Hepatocyte (in vitro differentiated cells): ENCODE measurements around the gene FUS. TPM values are rescaled to one million over a fixed set of nuclear protein-coding genes. Genes with fewer than 3 reads are reported as not detected.

ENCODE experiments used
- DNase-seq: peaks from one replicate; pipeline ENCODE4 v3.0.0-alpha.2; 2016; ENCODE audit warnings: low spot score
- H2AFZ ChIP-seq: fragments of 200-600 bp; sonication (generic); 2 replicates; pipeline ENCODE4 v1.6.0; 2016; ENCODE audit warnings: antibody characterized with exemption, mild to moderate bottlenecking
- H3K27ac ChIP-seq: fragments of 200-600 bp; sonication (generic); 2 replicates; pipeline ENCODE4 v1.5.1; 2016; ENCODE audit warnings: mild to moderate bottlenecking
- H3K27me3 ChIP-seq: fragments of 200-600 bp; sonication (generic); 2 replicates; pipeline ENCODE4 v1.6.1; 2016
- H3K36me3 ChIP-seq: fragments of 200-600 bp; sonication (generic); replicated peaks from 2 replicates; pipeline ENCODE4 v1.5.1; 2016; ENCODE audit warnings: low read depth; ENCODE audit not compliant: insufficient read depth
- H3K4me1 ChIP-seq: fragments of 200-600 bp; sonication (generic); 2 replicates; pipeline ENCODE4 v1.5.1; 2016; ENCODE audit warnings: mild to moderate bottlenecking, moderate library complexity; ENCODE audit not compliant: insufficient read depth
- H3K4me2 ChIP-seq: fragments of 200-600 bp; sonication (generic); 2 replicates; pipeline ENCODE4 v1.6.0; 2016
- H3K4me3 ChIP-seq: fragments of 200-600 bp; sonication (generic); 2 replicates; pipeline ENCODE4 v1.5.1; 2016; ENCODE audit warnings: mild to moderate bottlenecking
- H3K79me2 ChIP-seq: fragments of 200-600 bp; sonication (generic); 2 replicates; pipeline ENCODE4 v1.6.0; 2017; ENCODE audit warnings: mild to moderate bottlenecking
- H3K9me2 ChIP-seq: fragments of 200-600 bp; sonication (generic); replicated peaks from 2 replicates; pipeline ENCODE4 v1.6.0; 2017; ENCODE audit warnings: mild to moderate bottlenecking; ENCODE audit not compliant: insufficient read depth
- H3K9me3 ChIP-seq: fragments of 200-600 bp; sonication (generic); 2 replicates; pipeline ENCODE4 v1.5.1; 2016; ENCODE audit warnings: low read depth, mild to moderate bottlenecking
- H4K20me1 ChIP-seq: fragments of 200-600 bp; sonication (generic); 2 replicates; pipeline ENCODE4 v1.6.0; 2016; ENCODE audit warnings: mild to moderate bottlenecking; ENCODE audit not compliant: insufficient read depth, poor library complexity, severe bottlenecking
- CTCF ChIP-seq: fragments of 200-600 bp; sonication (generic); IDR thresholded peaks from 2 replicates; pipeline ENCODE4 v1.5.1; 2016; ENCODE audit warnings: antibody characterized with exemption, mild to moderate bottlenecking; ENCODE audit not compliant: poor library complexity
- EZH2 ChIP-seq: fragments of 200-600 bp; sonication (generic); IDR thresholded peaks from 2 replicates; pipeline ENCODE4 v1.6.1; 2016; ENCODE audit warnings: antibody characterized with exemption, mild to moderate bottlenecking, borderline replicate concordance
- EZH2phosphoT487 ChIP-seq: fragments of 200-600 bp; sonication (generic); IDR thresholded peaks from one replicate; pipeline ENCODE4 v1.6.1; 2018; ENCODE audit warnings: antibody characterized with exemption, mild to moderate bottlenecking, low read depth, moderate library complexity; ENCODE audit not compliant: unreplicated experiment, severe bottlenecking
- WGBS: methylation state at CpG from one replicate; pipeline ENCODE4 v1.1.6; 2016; ENCODE audit warnings: low lambda C conversion rate; ENCODE audit errors: missing lambda C conversion rate; 5-methylcytosine and 5-hydroxymethylcytosine counted together
- polyA plus RNA-seq: library from polyadenylated mRNA; unstranded; fragments of >200 nt; fragmentation: Nextera tagmentation; extraction: Ambion mirVana; gene quantifications from 2 replicates; pipeline ENCODE4 v1.2.1, GENCODE V29; 2016
- total RNA-seq: library from RNA; depleted of rRNA; stranded (reverse); fragments of >200 nt; gene quantifications from 2 replicates; pipeline ENCODE4 v1.2.3, GENCODE V29; 2014

The FUS gene
- total and polyA plus RNA-seq, 2 experiments from 2014 or later, result 47.4 to 327 TPM

GRCh38 chr16:31141489-31142108, 38.3 kb upstream of the FUS start:
- Histone ChIP-seq H3K4me2 (peak overlapping the region; percentile 72), H2AFZ (peak overlapping the region; percentile 32), H3K27ac (peak overlapping the region; percentile 73), H3K36me3 (no peaks in the 10 kb centered on the region), H3K4me1 (peaks cover 18% of the 10 kb centered on the region), H3K27me3 (no peaks in the 10 kb centered on the region), H3K9me3 (no peaks in the 10 kb centered on the region), H3K4me3 (no peak overlapping the region), H4K20me1 (no peaks in the 10 kb centered on the region), H3K79me2 (peaks cover 2% of the 10 kb centered on the region), H3K9me2 (no peaks in the 10 kb centered on the region)
- peak; percentile 71 for DNase-seq
- 36% methylated on average over 10 of the region's 10 CpGs for WGBS
- no peak for TF ChIP-seq CTCF
- no peak for TF ChIP-seq EZH2phosphoT487
- TF ChIP-seq EZH2, result no peak

GRCh38 chr16:31142109-31143010, 37.6 kb upstream of the FUS start:
- no peaks in the 10 kb centered on the region for H3K79me2 ChIP-seq
- peak; percentile 100 for DNase-seq
- peak overlapping the region; percentile 78 for H2AFZ ChIP-seq
- peak overlapping the region; percentile 14 for H3K4me3 ChIP-seq
- H3K36me3 ChIP-seq, result no peaks in the 10 kb centered on the region
- peaks cover 18% of the 10 kb centered on the region for H3K4me1 ChIP-seq
- TF ChIP-seq CTCF (peak; percentile 96), EZH2phosphoT487 (no peak)
- no peaks in the 10 kb centered on the region for H4K20me1 ChIP-seq
- H3K4me2 ChIP-seq, result peak overlapping the region; percentile 75
- H3K9me3 ChIP-seq, result no peaks in the 10 kb centered on the region
- H3K27ac ChIP-seq, result peak overlapping the region; percentile 73
- no peaks in the 10 kb centered on the region for H3K27me3 ChIP-seq
- WGBS, result 23% methylated on average over 51 of the region's 89 CpGs
- no peaks in the 10 kb centered on the region for H3K9me2 ChIP-seq

GRCh38 chr16:31143011-31143693, 36.8 kb upstream of the FUS start:
- Histone ChIP-seq H3K36me3 (no peaks in the 10 kb centered on the region), H3K4me3 (no peak overlapping the region), H3K27me3 (no peaks in the 10 kb centered on the region), H4K20me1 (no peaks in the 10 kb centered on the region), H3K9me3 (no peaks in the 10 kb centered on the region), H2AFZ (peak overlapping the region; percentile 78), H3K4me2 (peak overlapping the region; percentile 75), H3K4me1 (peaks cover 18% of the 10 kb centered on the region), H3K27ac (peak overlapping the region; percentile 47), H3K79me2 (no peaks in the 10 kb centered on the region), H3K9me2 (no peaks in the 10 kb centered on the region)
- DNase-seq, result no peak
- 93% methylated on average over 12 of the region's 22 CpGs for WGBS
- TF ChIP-seq EZH2phosphoT487 (no peak), EZH2 (no peak), CTCF (no peak)
